ENCODE results near the gene FAM76A. TPM values are rescaled to one million over a fixed set of nuclear protein-coding genes. Genes with fewer than 3 reads are reported as not detected.

Gene FAM76A
- total and polyA plus RNA-seq, 7 donors: 2.7 to 10.7 (median 7.6) TPM

GRCh38 chr1:27682351-27682944 is 43.3 kb upstream of the FAM76A start:
- Histone ChIP-seq H3K4me3 (no peak overlapping the region), H3K27ac (no peak overlapping the region), H3K27me3 (ENCODE audit: insufficient read depth in 3 of 3, low read length in 2 of 3) (peaks cover 0 to 2% (median 0%) of the 10 kb centered on the region in 3 donors), H3K4me1 (no peaks in the 10 kb centered on the region), H3K9me3 (peaks cover 5% of the 10 kb centered on the region), H3K36me3 (ENCODE audit: insufficient read depth in 1 of 2, low read depth in 1 of 2) (no peaks in the 10 kb centered on the region)
- intact Hi-C loops (cut with DNase I): no loop called here
- no peak for ATAC-seq
- 87 to 93% (median 91%) methylated on average over 5 of the region's 5 CpGs for WGBS, 3 donors
- no peak for DNase-seq
- no peak for TF ChIP-seq CTCF (IDR thresholded peaks at IDR 0.05)

- no peak for ATAC-seq
- 86 to 94% (median 93%) methylated on average over 2 of the region's 2 CpGs for WGBS, 3 donors
- peaks cover 5% of the 10 kb centered on the region for H3K9me3 ChIP-seq
- TF ChIP-seq CTCF (IDR thresholded peaks at IDR 0.05): no peak
- no peaks in the 10 kb centered on the region for H3K36me3 ChIP-seq (ENCODE audit: insufficient read depth in 1 of 2, low read depth in 1 of 2)
- no peak overlapping the region for H3K4me3 ChIP-seq
- intact Hi-C loops (cut with DNase I): no loop called here
- DNase-seq: no peak
- H3K4me1 ChIP-seq: no peaks in the 10 kb centered on the region
- H3K27ac ChIP-seq: no peak overlapping the region
- H3K27me3 ChIP-seq (ENCODE audit: insufficient read depth in 3 of 3, low read length in 2 of 3): peaks cover 0 to 2% (median 0%) of the 10 kb centered on the region in 3 donors
Measured at GRCh38 chr1:27684176-27684575, 41.6 kb upstream of the FAM76A start.

DNA sequence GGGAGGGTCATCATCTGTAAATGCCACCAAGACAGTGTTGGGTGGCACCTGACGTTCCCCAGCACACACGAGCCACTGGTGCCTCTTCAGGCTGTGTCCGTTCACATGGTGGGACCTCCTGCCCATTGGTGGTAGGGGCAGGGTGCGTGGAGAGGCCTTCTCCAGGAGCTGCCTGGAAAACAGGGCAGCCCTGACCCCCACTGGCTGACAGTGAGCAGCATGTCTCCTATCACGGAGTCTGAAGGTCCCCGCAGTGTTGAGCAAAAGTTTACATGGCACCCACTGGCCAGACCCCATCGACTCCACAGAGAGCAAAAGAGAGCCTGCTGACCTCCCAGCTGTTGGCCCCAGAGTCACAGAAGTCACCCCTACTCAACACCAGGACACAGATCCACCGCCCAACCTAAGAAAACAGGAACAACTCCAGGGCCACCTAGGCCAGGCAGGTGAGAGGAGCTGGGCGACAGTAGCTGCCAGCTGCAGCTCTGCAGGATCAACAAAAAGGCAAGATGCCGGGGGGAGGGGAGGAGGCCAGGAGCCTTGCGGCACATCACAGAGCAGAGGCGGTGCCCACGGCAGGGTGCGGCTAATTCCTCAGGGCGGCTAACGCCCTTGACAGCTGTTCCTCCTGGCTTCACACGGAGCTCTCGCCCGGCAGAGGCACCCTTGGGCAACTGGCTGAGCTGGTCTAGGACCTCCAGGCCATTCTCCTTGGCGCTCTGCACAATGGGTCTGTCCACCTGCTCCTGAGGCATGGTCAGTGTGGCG is 39.4 kb upstream of the FAM76A start:
- H3K4me3 ChIP-seq: no peak overlapping the region
- no peak for TF ChIP-seq CTCF (IDR thresholded peaks at IDR 0.05)
- H3K36me3 ChIP-seq (ENCODE audit: insufficient read depth in 1 of 2, low read depth in 1 of 2): no peaks in the 10 kb centered on the region

DNA sequence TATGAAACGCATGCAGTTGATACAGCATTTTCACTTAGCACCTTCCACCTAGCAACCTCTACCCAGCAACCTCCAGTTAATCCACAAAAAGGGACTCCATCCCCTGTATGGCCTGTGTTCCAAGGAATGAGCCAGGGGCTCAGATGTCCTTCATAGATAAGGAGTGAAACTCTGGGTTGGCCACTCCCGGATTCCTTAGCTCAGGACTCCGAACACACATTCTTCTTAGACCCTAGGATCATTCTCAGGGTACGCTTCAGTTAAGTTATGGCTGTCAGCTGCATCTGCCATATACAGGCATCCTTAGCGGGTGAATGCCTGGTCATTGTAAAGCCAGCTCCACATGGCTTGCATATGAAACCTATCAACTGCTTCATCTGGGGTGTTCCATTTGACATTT is 37.9 kb upstream of the FAM76A start:
- Histone ChIP-seq H3K36me3 (ENCODE audit: insufficient read depth in 1 of 2, low read depth in 1 of 2) (no peaks in the 10 kb centered on the region), H3K27ac (no peak overlapping the region), H3K9me3 (no peaks in the 10 kb centered on the region), H3K4me1 (no peaks in the 10 kb centered on the region), H3K4me3 (no peak overlapping the region), H3K27me3 (ENCODE audit: insufficient read depth in 3 of 3, low read length in 2 of 3) (peaks cover 0 to 2% (median 0%) of the 10 kb centered on the region in 3 donors)
- DNase-seq (no peak), ATAC-seq (no peak)
- intact Hi-C loops (cut with DNase I): no loop called here
- no peak for TF ChIP-seq CTCF (IDR thresholded peaks at IDR 0.05)
- 95 to 98% (median 95%) methylated on average over 5 of the region's 5 CpGs for WGBS, 3 donors

More for the DNA sequence above, 39.4 kb upstream of the FAM76A start:
- peak in 1 of 4 donors; percentile 19 for ATAC-seq
- DNase-seq: no peak
- intact Hi-C loops (cut with DNase I): no loop called here
- Histone ChIP-seq H3K27ac (no peak overlapping the region), H3K4me1 (no peaks in the 10 kb centered on the region), H3K27me3 (ENCODE audit: insufficient read depth in 3 of 3, low read length in 2 of 3) (peaks cover 0 to 2% (median 0%) of the 10 kb centered on the region in 3 donors), H3K9me3 (no peaks in the 10 kb centered on the region)
- 63 to 71% (median 69%) methylated on average over 21 of the region's 21 CpGs for WGBS, 3 donors
